ENCODE data around the gene SLC2A9.
A peak's percentile ranks its signal among the peaks of the same experiment; 100 is the strongest.

SLC2A9 gene

DNA sequence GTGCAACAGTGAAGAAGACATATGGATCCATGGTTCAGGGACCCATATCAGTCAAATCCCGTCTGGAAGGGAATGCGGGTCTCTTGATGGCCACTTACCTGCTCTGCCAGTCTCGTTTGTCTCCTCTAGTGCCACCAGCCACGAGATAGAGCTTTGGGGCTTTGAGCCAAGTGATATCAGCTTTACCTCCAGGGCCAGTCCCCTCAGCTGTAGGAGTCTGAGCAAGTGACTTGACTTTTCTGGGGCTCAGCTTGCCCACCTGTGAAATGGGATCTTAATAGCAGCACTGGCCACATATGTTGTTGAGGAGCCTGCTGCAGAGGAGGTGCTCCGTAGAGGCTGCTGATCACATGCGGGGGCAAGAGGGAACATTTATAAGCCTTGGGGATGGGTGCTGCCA, 1.2 kb downstream of the SLC2A9 start:
- no peak for DNase-seq (ENCODE audit: low read depth)

DNA sequence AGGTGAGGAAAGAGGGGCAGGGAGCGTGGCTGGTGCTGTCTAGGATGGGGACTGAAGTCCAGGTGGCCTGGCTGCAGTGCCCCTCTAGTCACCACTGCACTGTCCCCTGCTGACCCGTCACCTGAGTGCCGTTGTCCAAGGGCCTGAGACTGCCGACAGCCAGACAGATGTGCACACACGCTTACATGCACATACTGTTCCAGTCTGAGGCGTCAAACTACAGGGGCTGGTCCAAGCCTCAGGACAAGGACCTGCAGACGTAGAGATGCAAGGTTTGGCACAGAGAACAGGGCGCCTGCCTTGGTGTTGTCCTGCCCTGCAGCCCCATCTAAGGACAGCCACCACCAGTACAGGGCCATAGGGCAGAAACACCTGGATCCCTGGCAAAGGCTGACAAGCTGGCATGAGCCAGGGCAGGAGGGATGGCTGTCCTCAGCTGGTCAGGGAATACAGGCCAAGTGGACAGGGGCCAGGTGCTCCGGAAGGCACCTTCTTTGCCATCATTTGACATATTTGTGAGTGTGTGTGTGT, 1.7 kb downstream of the SLC2A9 start:
- DNase-seq (ENCODE audit: low read depth): no peak

DNA sequence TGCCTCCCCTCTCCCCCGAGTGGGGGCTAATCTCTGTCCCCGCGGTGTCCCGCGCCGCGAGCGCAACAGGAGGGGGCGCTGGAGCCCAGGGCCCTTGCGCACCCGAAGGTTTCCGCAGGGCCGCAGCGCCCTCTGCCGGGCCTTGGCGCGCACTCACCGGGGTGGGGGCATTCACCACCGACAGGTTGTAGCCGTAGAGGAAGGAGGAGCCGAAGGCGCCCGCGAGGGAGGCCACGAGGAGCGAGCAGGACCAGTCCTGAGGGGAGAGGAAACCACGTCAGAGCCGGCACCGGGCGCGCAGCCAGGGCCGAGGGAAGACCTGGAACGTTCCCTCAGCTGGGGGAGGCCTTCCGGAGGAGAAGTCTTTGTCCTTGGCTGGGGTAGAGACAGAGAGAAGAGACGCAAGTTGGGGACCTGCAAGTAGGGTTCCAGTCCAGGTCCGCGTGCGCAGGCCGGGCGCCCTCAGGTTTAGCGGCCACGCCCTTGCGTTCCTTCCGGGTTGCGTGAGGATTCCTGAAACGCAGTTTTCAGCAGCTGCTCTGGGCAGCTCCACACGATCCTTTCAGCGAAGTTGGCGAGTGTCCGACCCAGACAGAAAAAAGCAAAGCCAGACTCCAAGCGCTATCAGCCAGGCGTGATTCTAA, 2.4 kb downstream of the SLC2A9 start:
- peak; percentile 81 for DNase-seq (ENCODE audit: low read depth)

GRCh38 chr4:10017037-10017893, 4.0 kb downstream of the SLC2A9 start:
- no peak for DNase-seq (ENCODE audit: low read depth)

DNA sequence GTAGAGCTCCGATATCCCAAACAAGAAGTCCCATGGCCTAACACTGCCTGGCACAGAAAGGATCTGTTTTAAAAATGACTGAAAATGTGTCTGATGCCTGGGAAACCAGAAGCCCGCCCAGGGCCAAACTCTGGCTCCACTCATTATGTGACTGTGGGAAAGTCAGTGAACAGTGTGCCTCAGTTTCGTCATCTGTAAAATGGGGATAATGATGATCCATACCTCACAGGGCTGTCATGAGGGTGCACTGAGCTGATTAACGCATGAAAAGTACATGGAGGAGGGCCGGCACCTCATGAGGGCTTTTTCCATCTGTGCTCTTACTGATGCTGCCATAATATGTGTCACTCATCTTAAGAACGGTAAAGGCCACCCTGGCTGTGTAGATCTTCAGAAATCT, 5.1 kb downstream of the SLC2A9 start:
- DNase-seq (ENCODE audit: low read depth): no peak

DNA sequence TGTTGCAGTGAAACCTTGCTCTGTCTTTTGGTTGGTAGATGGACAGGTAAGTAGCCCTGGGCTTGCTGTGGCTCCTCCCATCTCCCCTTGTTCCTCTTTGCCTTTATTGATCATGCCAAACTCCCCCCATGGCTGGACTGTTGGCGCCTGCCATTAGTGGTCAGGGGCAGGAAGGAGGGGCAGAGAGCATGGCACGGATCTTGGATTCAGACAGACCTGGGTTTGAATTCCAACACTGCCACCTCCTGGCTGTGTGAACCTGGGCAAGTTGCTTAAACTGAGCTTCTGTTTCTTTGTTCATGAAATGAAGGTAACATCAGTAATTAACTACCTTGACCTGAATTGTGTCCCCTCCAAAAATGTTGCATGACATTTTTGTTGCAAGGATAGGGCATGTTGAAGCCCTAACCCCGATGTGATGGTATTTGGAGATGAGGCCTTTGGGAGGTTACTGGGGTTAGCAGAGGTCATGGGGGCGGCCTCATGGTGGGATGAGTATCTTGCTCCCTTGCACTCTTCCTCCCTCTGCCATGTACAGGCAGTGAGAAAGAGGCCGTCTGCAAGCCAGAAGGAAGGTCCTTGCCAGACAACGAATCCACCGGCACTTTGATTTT, 6.0 kb downstream of the SLC2A9 start:
- no peak for DNase-seq (ENCODE audit: low read depth)

DNA sequence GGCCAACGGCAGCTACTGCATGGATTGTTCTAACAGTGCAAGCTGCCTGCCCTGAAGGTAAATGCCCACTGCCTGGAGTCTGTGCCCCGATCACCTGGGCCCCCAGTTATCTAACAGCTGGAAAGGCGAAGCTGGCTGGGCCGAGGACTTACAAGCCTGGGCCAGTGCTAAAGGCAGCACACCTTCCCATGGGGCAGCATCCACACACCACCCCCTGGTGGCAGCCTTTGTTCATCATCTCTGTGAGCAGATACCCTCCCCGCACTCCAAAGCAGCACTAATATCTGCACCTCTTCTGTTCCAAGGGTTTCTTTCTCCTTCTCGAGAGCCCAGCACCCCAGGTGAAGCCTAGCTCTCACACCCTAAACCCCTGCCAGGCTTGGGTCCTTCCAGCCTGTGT, 7.6 kb downstream of the SLC2A9 start:
- DNase-seq (ENCODE audit: low read depth): no peak

DNA sequence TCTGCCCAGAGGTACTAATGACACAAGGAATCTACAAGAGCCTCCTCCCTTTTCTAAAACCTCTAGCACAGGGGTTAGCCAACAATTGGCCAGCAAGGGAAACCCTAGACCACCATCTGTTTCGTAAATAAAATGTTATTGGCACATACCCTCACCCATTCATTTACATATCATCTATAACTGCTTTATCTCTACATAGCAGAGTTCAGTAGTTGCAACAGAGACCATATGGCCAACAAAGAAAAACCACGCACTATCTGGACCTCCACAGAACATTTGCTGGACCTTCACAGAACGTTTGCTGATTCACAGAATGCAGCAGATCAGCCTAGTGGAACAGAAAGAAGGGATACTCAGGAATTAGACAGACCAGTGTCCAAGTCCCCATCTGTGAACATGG, 9.4 kb downstream of the SLC2A9 start:
- DNase-seq (ENCODE audit: low read depth): no peak

DNA sequence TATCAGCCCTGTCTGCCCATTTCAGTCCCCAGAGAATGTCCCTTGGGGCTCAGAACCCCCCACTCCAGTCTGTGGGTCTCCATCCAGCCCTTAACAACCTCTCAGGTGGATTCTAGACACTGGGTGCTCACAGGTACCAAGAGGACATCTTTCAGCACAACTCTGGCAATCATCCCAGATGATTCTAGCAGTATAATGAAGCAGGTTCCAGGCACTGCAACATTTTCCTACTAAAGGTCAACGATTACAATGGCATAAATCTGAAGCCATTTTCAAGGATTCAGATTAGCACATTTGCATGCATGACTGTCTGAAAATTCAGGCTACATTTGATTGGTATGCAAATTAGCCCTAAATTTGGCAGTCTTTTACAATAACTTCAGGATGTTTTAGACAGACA, 10.0 kb downstream of the SLC2A9 start:
- DNase-seq (ENCODE audit: low read depth): no peak

GRCh38 chr4:10009861-10010500, 11.3 kb downstream of the SLC2A9 start:
- no peak for DNase-seq (ENCODE audit: low read depth)

DNA sequence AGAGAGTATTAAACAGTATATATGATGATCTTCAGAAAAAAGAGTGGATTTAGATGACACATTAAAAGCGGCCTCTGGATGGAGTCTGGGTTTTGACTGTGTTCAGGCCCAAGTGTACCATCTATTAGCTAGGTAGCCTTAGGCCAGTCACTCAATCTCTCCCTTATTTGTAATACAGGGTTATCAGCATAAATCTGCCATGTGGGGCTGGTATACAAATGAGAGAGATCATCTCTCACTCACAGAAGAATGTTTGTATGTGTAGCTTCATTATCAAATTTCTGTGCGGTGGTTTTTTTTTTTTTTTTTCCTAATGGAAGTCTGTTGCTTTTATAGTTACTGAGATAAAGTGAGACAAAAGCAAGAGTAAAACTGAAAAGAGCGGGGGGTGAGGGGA, 12.7 kb downstream of the SLC2A9 start:
- DNase-seq (ENCODE audit: low read depth): no peak

- DNase-seq (ENCODE audit: low read depth): no peak
Observed at GRCh38 chr4:10007793-10008608, 13.3 kb downstream of the SLC2A9 start.

DNA sequence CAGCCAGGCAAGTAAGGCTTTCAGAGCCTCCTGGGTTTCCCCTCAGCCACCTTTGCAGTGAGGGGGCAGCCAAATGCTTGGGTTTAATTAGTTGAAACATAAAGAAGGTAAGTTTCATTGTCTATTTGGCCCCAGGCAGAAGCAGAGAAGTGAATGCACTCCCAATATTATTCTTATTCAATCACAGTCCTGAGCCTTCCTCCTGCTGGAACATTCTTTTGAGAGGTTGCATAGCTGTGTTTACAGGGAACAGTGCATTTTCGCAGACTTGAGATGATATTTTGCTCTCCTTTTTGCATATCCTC, 13.9 kb downstream of the SLC2A9 start:
- no peak for DNase-seq (ENCODE audit: low read depth)

DNA sequence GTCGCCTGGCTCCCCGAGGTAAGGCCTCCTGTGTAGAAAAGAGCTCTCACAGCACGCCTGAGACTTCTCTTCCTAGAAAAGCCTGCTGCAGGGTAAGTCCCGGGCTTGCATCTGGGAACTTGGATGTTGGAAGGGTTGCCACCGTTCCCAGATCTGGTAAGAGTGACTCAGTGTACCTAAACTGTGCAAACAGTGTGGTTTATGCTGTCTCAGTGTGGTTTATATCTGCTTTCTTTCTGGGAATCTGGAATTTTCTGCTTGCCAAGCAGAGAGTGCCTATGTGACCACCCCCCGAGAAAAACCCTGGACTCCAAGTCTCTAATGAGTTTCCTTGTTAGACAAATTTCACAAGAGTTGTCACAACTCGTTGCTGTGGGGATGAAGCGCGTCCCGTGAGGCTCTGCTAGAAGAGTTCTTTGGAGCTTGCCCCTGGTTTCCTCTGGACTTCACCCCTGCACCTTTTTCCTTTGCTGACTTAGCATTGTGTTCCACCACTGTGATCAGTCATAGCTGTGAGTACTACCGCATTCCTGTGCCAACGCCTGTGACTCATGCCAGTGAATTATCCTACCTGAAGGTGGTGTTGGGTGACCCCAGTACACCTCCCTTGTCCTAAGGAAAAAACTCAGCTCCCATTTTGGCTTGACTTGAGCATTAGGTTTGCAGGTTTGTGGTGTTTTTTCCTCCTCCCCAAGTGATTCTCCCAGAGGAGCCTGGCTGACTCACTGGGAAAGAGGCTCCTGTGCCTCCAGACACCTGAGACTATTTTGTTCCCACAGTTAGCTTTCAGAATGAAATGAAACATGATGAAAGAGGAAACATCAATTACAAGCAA, 14.5 kb downstream of the SLC2A9 start:
- DNase-seq (ENCODE audit: low read depth): no peak

DNA sequence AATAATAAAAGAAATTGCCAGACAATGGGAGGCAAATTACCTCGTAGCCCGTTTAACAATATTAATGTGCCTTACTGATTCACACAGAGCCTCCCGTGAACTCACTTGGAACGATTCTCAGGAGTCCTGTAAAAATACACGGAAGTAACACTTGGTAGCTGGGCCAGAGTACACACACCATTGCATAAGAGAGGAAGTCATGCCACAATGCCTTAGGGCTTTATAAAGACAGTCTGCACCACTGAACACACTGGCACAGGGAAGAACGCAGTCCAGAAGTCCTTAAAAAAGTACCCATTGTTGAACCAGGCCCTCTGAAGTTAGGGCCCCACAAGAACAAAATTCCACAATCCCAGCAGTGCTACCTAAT, 15.1 kb downstream of the SLC2A9 start:
- no peak for DNase-seq (ENCODE audit: low read depth)

GRCh38 chr4:10005632-10006031, 15.7 kb downstream of the SLC2A9 start:
- DNase-seq (ENCODE audit: low read depth): no peak

DNA sequence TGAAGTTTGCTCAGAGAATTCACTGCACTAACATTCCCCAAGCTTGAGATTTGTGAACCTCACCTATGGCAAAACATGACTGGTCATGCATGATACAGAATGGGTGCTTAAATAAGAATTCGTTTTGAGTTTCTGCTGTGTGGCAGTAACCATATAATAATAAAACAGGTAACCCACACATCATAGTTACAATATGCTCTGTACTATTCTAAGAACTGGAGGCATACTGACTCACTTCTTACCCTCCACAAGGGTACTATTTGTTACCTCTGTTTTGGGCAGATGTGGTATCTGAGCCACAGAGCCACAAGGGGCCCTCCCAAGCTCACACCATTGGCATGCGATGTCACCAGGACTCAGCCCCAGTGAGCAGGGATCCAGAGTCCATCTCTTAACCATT, 17.6 kb downstream of the SLC2A9 start:
- no peak for DNase-seq (ENCODE audit: low read depth)

DNA sequence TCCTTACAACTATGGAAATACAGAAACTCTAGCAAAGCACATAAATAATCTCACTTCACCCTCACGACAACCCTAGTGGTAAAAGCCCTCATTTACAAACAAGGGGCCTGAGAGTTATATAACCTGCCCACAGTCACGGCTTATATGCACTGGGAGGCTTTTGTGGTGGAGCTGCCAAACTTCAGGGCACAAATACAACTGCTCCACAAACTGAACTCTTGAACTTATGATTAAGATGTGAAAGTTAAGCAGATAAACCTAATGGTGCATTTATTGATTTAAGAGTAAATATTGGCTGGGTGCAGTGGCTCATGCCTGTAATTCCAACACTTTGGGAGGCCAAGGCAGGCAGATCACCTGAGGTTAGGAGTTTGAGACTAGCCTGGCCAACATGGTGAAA, 19.0 kb downstream of the SLC2A9 start:
- no peak for DNase-seq (ENCODE audit: low read depth)

- no peak for DNase-seq (ENCODE audit: low read depth)
Observed at GRCh38 chr4:10001757-10002156, 19.5 kb downstream of the SLC2A9 start.

- DNase-seq (ENCODE audit: low read depth): no peak
Observed at GRCh38 chr4:9999956-10000561, 21.2 kb downstream of the SLC2A9 start.

- DNase-seq (ENCODE audit: low read depth): no peak
Observed at GRCh38 chr4:9997886-9998285, 23.4 kb downstream of the SLC2A9 start.

Data from activated T-cell treated with anti-CD3 and anti-CD28 coated beads for 1 hour (primary cell).